PC-9 (cell line): ENCODE measurements around the gene IL1RAPL1.

ENCODE experiments used
- CTCF ChIP-seq: fragments of 200-600 bp; sonication (generic); conservative IDR thresholded peaks from 2 replicates; pipeline ENCODE4 v1.6.1; 2017; ENCODE audit warnings: mixed run types, antibody characterized with exemption, mild to moderate bottlenecking, moderate library complexity
- EZH2 ChIP-seq: fragments of 200-600 bp; sonication (generic); IDR thresholded peaks from 2 replicates; pipeline ENCODE4 v1.8.0; 2017; ENCODE audit warnings: antibody characterized with exemption, low read depth

DNA sequence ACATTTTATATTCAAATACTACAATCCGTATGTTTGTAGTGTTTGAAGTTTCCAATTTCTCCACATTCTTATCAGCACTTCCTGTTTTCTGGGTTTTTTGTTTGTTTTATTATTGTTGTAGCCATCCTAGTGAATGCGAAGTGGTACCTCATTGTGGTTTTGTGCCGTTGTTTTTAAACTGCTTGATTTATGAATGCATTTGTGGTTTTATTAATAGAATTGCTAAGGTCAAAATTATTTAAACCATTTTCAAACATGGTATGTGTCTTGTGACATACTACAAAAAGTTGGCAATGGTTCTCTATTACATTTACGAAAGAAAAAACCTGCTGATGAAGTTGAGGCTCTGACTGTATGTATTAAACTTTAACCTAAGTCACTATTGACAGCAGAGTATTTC is 848.1 kb downstream of the IL1RAPL1 start:
- no peak for TF ChIP-seq CTCF
- no peak for TF ChIP-seq EZH2
